Measurements from ENCODE around the gene ZNF892. TPM values are rescaled to one million over a fixed set of nuclear protein-coding genes. Genes with fewer than 3 reads are reported as not detected.
A peak's percentile ranks its signal among the peaks of the same experiment; 100 is the strongest.

The ZNF892 gene
- total and polyA plus RNA-seq, 2 of the 13 experiments (the other 11 are each of a cell fraction or from before 2014, with no cell fraction given), result not detected

DNA sequence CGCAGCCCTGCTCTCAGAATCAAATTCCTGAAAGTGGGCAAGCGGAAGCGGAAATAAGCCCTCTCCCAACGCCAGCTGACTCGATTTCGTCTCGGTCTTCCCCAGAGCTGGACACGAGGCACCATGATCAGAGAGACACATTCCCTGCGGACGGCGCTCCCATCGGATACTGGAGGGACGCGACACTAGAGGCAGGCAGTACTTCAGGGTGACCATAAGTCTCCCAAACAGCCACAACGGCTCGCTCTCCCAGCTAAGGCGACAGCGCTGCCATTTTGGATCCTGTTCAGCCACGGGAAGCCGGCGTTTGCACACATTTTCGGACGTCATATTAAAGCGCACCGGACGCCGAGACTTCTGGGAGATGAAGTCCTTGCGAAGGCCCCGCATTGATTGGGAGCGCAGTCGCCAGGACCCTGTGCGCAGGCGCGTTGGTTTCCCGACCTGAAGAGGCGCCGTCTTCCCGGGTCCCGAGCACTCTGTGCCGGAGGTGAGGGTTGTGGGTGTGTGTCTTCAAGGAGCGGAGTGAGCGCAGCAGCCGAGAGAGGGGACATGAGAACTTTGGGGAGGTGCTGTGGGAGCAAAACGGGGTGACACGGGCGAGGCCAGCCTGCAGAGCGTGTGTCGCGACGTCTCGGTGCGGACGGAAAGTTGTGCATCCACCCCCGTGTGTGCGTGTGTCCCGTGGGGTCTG is 41.8 kb upstream of the ZNF892 start, which contains the start of gene ZNF2 (continued):
- TF ChIP-seq ZNF503 (CRISPR knock-in tag; IDR thresholded peaks at IDR 0.05) (peak; percentile 46; the same call in 1 of the 2 replicates), ZNF18 (CRISPR knock-in tag; IDR thresholded peaks at IDR 0.05; ENCODE audit: insufficient replicate concordance) (no peak), ZNF570 (CRISPR knock-in tag; IDR thresholded peaks at IDR 0.05; ENCODE audit: borderline replicate concordance) (no peak), SIX4 (CRISPR knock-in tag; IDR thresholded peaks at IDR 0.05) (peak; percentile 39; the same call in 1 of the 2 replicates), DNMT1 (CRISPR knock-in tag; IDR thresholded peaks at IDR 0.05) (peak; percentile 68; the same call in 1 of the 2 replicates), ZNF557 (CRISPR knock-in tag; IDR thresholded peaks at IDR 0.05) (peak; percentile 40; the same call in 1 of the 2 replicates), JUNB (CRISPR knock-in tag; IDR thresholded peaks at IDR 0.05; ENCODE audit: borderline replicate concordance) (no peak; the same call in 1 of the 2 replicates), TCF7 (IDR thresholded peaks at IDR 0.05; ENCODE audit: low read depth) (no peak), SIN3A (IDR thresholded peaks at IDR 0.05; ENCODE audit: borderline replicate concordance, low read depth, low read length) (peak; percentile 53), ZNF770 (CRISPR knock-in tag; IDR thresholded peaks at IDR 0.05) (no peak), ZNF234 (CRISPR knock-in tag; conservative IDR thresholded peaks at IDR 0.05) (no peak), TOPORS (CRISPR knock-in tag; IDR thresholded peaks at IDR 0.05) (peak; percentile 85), HIC2 (CRISPR knock-in tag; IDR thresholded peaks at IDR 0.05; ENCODE audit: low read depth) (peak; percentile 71)
- TF ChIP-seq, protein P1, sequence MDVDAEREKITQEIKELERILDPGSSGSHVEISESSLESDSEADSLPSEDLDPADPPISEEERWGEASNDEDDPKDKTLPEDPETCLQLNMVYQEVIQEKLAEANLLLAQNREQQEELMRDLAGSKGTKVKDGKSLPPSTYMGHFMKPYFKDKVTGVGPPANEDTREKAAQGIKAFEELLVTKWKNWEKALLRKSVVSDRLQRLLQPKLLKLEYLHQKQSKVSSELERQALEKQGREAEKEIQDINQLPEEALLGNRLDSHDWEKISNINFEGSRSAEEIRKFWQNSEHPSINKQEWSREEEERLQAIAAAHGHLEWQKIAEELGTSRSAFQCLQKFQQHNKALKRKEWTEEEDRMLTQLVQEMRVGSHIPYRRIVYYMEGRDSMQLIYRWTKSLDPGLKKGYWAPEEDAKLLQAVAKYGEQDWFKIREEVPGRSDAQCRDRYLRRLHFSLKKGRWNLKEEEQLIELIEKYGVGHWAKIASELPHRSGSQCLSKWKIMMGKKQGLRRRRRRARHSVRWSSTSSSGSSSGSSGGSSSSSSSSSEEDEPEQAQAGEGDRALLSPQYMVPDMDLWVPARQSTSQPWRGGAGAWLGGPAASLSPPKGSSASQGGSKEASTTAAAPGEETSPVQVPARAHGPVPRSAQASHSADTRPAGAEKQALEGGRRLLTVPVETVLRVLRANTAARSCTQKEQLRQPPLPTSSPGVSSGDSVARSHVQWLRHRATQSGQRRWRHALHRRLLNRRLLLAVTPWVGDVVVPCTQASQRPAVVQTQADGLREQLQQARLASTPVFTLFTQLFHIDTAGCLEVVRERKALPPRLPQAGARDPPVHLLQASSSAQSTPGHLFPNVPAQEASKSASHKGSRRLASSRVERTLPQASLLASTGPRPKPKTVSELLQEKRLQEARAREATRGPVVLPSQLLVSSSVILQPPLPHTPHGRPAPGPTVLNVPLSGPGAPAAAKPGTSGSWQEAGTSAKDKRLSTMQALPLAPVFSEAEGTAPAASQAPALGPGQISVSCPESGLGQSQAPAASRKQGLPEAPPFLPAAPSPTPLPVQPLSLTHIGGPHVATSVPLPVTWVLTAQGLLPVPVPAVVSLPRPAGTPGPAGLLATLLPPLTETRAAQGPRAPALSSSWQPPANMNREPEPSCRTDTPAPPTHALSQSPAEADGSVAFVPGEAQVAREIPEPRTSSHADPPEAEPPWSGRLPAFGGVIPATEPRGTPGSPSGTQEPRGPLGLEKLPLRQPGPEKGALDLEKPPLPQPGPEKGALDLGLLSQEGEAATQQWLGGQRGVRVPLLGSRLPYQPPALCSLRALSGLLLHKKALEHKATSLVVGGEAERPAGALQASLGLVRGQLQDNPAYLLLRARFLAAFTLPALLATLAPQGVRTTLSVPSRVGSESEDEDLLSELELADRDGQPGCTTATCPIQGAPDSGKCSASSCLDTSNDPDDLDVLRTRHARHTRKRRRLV (CRISPR knock-in tag; IDR thresholded peaks at IDR 0.05), result peak; percentile 62
- TF ChIP-seq, protein P2, sequence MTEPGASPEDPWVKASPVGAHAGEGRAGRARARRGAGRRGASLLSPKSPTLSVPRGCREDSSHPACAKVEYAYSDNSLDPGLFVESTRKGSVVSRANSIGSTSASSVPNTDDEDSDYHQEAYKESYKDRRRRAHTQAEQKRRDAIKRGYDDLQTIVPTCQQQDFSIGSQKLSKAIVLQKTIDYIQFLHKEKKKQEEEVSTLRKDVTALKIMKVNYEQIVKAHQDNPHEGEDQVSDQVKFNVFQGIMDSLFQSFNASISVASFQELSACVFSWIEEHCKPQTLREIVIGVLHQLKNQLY (CRISPR knock-in tag; IDR thresholded peaks at IDR 0.05), result peak; percentile 15; the same call in 1 of the 2 replicates
